ENCODE data around the gene KCNIP4.

DNA sequence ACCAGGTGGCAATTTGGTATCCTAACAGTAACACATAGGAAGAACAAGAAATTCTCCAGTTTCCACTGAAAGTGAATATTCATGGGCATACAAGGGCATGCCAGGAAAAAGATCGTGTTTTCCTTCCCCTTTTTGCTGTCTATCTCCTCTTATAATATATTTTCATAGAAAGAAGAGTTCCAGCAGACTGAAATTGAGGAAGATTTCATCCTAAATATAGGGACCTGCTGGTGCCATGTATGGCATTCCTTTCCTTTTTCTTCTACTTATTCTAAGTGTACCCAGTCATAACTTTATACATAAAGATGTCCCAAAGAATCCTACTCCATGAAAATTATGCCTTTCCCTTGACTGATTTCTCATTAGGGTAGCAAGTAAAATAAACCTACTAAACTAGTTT is 40.8 kb upstream of the KCNIP4 start:
- TF ChIP-seq, protein P1, sequence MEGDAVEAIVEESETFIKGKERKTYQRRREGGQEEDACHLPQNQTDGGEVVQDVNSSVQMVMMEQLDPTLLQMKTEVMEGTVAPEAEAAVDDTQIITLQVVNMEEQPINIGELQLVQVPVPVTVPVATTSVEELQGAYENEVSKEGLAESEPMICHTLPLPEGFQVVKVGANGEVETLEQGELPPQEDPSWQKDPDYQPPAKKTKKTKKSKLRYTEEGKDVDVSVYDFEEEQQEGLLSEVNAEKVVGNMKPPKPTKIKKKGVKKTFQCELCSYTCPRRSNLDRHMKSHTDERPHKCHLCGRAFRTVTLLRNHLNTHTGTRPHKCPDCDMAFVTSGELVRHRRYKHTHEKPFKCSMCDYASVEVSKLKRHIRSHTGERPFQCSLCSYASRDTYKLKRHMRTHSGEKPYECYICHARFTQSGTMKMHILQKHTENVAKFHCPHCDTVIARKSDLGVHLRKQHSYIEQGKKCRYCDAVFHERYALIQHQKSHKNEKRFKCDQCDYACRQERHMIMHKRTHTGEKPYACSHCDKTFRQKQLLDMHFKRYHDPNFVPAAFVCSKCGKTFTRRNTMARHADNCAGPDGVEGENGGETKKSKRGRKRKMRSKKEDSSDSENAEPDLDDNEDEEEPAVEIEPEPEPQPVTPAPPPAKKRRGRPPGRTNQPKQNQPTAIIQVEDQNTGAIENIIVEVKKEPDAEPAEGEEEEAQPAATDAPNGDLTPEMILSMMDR (IDR thresholded peaks at IDR 0.05) = no peak
- TF ChIP-seq POLR2A (IDR thresholded peaks at IDR 0.05) = no peak
